GM19239 (cell line): ENCODE data around the gene CLDN25.
"Not testable (repeated sequence)": the region's sequence is repeated elsewhere in the genome, so short reads cannot be mapped to it uniquely, and the experiment has no call there.

ENCODE experiments used
- DNase-seq: peaks from one replicate; pipeline ENCODE4 v3.0.0; 2011; ENCODE audit warnings: low spot score; ENCODE audit not compliant: insufficient read length
- FAIRE-seq: peaks from 2 replicates; lab custom pipeline; 2011; peaks lifted over from hg19 to GRCh38; lab: Jason Lieb, UNC

The CLDN25 gene

DNA sequence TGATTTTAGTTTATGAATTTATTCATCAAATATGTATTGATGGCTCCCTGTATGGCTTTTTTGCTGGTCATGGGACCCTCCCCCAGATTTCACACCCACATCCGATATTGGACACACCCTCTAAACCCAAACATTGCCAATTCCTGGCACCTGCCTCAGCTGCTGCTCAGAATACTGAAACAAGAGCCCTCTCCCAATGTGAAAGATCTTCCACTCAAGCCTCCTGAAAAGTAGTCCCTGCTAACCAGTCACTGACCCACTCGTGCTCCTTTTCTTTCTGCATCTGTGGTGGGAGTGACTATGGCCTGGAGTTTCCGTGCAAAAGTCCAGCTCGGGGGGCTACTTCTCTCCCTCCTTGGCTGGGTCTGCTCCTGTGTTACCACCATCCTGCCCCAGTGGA, at the start of gene CLDN25:
CLDN25 (plus strand) TSS at position 301 of the 400 bp plus-strand sequence; CDS start at position 301, 0 bp downstream.
- FAIRE-seq (no peak), DNase-seq (no peak)

DNA sequence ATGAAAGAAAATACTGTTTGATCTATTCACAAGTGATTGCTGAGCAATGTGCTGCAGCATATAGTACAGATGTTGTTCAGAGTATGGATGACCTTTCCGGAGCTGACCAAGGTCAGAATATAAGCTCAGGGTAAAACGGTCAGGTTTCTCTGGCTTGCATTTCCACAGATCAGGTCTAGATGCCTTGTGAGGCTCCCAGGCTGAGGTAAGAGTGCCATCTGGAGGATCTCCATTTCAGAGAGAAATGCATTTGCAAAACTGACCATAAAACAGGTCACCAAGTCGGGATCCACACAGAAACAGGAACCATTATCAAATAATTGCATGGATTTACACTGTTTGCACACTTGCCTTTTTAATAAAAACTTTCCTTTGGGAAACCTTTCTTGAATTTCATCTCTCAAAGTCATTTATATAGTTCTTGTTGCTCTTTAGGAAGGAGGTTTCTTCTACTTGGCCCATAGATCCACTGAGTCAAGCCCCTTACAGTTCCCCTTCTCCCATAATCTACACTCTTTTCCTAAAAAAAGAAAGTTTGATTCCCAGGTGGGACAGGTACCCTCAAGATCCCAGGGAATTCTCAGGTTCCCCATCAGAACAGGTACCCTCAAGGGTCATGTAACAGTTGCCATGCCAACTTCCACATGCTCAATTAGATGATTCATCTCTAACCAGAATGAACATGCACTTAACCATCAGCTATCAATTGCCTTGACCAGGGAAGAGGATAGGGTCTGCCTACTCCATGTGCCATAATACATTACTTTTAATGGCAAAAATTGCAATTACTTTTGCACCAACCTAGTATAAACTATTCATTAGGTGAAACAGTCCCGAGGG, 48.5 kb upstream of the CLDN25 start:
- DNase-seq = no peak
- no peak for FAIRE-seq

DNA sequence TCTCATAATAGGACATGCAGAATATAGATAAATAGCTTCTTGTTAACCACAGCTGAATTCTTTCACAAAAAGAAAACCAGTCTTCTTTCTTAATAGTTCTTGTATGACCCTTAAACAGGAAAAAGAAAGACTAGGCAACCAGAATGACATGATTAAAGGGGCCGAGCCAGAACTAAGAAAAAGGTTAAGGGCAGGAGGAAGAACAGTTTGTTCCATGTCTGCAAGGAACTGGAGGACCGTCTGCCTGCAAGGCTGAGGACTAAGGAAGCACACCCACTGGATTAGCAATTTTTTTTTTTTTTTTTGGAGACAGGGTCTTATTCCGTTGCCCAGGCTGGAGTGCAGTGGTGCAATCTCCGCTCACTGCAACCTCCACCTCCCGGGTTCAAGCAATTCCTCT, 47.5 kb upstream of the CLDN25 start:
- FAIRE-seq (no peak), DNase-seq (no peak)

DNA sequence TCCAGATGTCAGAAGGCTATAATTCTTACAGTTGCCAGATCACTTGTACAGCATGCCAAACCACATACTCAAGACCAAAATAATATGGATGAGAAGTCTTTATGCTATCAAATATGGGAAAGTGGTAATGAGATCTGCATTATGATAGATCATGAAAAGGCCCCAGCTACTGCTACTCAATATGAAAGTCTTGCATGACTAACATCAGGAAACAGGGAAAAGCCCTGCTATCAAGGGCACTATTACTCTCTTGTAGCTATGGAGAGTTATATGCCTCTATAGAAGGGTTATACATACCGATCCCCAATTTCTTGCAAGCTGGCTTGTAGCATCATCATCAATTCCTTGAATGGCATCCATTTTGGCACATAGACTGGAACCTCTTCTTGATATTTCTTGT, 43.3 kb upstream of the CLDN25 start:
- DNase-seq = no peak
- no peak for FAIRE-seq

DNA sequence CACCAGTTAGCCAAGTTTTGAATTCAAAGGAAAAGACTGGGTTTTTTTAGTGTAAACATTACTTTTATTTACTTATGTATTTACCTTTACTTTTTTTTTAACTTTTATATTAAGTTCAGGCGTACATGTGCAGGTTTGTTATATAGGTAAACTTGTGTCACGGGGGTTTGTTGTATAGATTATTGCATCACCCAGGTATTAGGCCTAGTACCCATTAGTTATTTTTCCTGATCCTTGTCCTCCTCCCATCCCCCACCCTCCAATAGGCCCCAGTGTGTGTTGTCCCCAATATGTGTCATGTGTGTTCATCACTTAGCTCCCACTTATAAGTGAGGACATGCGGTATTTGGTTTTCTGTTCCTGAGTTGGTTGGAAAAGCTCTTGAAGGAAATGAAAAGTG, 26.7 kb upstream of the CLDN25 start:
- DNase-seq = no peak
- no peak for FAIRE-seq

DNA sequence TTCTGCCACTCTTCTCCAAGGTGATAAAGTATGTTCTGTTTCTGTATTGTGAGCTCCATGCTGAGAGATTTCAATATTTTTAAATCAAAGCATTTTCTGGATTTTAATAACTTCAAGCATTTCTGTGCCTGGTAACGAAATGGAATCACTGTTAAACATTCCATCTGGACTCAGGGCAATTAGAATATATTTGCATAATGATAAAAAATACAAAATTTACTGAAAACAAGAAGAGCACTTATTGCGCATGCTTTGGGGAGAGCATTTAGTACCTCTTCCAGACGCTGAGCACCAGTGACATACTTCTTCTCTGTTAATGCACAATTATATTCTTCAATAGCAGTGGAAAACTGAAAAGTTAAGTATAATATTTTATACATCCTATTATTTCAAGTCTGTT, 19.4 kb upstream of the CLDN25 start:
- FAIRE-seq = no peak
- no peak for DNase-seq

DNA sequence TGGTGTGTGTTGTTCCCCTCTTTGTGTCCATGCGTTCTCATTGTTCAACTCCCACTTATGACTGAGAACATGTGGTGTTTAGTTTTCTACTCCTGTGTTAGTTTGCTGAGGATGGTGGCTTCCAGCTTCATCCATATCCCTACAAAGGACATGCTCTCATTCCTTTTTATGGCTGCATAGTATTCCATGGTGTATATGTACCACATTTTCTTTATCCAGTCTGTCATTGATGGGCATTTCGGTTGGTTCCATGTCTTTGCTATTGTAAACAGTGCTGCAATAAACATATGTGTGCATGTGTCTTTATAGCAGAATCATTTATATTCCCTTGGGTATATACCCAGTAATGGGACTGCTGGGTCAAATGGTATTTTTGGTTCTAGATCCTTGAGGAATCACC, 16.6 kb upstream of the CLDN25 start:
- not testable (repeated sequence) for FAIRE-seq, DNase-seq

DNA sequence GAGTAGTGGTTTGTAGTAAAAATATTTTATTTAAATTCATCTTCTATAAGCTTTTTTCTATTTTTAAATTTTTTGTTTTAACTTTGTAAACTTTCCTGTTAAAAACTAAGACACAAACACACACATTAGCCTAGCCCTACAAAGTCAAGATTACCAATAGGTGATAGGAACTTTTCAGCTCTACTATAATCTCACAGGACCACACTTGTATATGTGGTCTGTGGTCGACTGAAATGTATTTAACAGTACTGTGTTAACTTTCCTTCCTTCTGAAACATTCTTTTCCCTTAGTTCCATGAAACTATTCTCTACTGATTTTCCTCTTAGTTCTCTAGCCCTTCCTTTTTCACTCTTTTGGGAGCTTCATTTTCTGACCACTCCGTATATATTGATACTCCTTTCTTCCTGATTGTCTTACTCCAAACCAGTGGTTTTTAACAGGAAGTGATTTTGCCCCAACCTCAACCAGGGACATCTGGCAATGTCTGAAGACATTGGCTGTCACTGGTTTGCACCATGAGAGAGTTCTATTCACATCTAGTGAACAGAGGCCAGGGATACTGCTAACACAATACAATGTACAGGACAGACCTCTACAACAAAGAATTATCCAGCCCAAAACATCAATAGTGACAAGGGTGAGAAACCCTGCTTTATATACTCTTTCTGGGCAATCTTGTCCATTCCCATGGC, 14.9 kb upstream of the CLDN25 start:
- DNase-seq (no peak), FAIRE-seq (no peak)

DNA sequence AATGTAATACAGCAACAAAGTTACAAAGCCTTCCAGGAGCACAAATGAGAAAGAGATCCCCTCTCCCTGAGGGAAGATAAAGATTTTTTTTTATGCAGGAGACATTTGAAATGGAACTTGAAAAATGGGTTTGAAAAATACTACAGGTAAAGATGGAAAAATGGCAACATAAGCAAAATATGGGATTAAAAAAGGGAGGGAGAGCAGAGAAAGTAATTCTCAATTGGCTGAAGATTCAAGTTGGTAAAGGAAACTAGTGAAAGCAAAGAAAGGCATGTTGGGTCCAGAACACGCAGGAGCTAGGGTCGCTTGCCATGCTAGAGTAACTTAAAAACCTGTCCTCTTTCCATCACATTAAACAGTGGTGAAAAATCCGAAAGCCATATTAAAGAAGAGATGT, 7.6 kb upstream of the CLDN25 start:
- no peak for DNase-seq
- FAIRE-seq = no peak

DNA sequence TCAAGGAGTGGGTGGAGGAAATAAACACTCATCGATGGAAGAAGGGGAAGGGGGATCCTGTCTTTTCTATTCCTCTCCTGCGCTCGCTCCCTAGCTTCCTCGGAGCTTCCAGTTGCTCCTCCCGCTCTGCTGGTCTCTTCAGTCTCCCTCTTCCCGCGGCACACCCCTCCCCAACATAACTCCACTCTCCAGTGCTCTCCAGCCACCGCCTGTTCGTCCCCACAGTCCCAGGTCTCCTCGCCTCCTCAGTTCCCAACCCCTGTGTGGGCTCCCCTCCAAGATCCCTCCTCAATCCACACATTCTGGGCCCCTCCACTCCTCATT, 6.5 kb upstream of the CLDN25 start:
- DNase-seq (no peak), FAIRE-seq (no peak)

DNA sequence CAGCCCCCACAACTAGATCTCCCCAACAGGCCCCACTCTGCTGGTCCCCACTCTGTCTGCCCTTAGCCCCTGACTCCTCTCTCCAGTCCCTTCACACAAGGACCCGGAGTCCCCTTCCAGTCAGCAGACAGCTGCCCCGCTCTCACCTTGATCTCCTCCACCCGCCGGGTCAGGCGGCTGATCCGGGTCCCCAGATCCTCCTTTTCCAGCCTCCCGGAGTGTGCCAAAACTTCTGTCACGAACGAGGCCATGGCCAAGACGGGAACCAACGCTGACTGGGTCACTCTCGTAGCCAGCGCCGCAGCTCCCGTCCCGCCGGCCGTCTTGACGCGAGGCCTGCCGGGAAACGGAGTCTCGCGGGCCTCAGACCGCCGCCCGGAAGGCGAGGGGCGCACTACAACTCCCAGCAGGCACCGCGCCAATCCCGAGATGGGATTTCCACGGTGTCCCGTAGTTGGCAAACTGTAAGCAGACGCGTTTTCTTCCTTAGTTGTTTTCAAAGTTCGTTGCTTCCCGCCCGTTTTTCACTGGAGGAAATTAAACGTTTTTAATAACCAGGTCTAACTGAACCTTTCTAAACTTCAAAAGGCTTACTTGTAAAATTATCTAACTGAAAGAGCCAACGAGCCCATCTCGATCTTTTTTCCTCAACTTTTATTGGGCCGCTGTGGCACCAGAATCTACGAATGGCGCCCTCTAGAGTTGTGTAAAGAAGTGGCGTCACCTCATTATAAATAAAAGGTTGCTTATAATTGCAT, 6.0 kb upstream of the CLDN25 start, which contains the start of gene ZW10:
ZW10 (minus strand) TSS at position 277 of the 758 bp plus-strand sequence; CDS start at position 251, 26 bp downstream.
- peak; percentile 97 for FAIRE-seq
- peak; percentile 69 for DNase-seq

DNA sequence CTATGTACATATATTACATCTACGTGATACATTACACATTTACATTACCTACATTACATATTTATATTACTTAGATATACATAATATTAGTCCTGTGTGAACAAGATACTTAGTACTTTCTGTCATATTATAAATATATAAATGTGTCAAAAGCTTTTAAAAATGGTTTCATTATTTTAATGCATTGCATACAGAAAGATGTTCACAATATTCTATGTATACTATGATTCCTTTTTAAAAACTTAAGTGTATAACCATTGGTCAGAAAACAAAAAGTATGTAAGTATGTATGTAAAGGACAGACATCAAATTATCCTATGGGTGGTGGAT, 5.5 kb upstream of the CLDN25 start:
- DNase-seq (no peak), FAIRE-seq (no peak)

DNA sequence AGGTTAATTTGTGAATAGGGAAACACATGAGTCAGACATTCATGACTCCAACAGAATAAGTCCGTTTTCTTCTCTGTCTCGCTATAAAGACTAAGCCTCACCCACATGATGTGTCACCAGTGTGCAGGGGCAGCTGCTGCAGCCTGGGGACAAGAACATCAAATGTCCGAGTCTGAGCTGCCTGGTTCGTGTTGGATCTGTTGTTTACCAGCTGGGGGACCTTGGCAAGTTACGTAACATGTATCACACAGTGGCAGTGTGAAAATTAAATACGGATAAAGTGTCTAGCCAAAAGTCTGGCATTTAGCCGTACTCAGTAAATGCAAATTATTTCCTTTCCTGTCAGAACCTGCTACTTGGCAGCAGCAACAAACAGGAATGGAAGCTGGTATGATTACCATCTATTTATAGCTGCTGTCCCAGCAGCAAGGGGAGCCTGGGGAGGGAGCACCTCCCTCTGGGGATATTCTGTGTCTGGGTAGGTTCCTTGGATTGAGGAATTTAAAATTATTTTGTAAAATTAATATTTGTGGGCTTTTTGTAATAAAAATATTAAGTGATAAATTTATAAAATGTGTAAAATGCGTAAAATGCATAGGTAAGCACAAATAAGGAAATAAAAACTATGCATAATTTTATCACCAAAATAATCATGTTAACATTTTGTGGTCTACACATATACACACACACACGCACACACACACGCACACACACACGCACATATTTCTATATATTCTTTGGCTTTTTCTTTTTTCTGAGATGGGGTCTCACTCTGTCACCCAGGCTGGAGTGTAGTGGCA, 1.3 kb upstream of the CLDN25 start:
- no peak for DNase-seq
- no peak for FAIRE-seq

DNA sequence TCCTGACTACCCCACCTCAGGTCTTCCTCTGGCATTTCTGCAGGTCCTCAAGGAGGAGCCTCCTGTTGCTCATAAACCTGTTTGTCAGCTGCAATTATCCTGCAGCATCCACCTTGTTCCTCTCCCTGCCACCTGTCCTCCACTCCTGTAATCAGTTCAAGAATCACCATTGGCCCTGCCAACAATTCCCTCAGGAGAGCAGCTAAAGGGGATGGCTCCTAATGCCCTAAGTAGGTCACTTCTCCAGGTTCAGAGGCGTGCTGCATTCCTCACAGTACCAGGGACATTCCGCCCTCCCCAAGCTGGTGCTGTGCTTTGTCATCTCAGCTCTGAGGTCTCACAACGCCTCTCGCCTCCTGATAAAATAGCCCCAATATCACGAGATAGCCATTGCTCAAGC, 2.1 kb downstream of the CLDN25 start:
- FAIRE-seq (no peak), DNase-seq (no peak)

DNA sequence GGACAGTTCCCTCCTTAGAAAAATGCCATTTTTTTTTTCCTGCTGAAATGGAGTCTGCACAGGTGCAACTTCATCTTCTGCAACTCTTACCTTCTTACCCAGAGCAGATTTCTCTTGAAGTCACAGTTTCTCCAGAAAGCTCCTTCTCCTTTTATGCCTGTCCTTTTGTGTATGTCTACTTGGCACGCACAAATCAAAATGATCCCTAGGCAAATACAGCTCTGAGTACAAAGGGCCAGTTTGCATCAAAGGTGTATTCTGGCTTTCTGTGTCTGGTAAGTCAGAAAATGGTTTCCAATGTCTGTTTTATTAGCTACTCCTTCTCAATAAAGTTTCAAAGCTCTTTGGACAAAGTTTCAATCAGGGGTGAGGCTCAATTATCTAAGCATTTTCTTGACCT, 2.5 kb downstream of the CLDN25 start:
- no peak for FAIRE-seq

DNA sequence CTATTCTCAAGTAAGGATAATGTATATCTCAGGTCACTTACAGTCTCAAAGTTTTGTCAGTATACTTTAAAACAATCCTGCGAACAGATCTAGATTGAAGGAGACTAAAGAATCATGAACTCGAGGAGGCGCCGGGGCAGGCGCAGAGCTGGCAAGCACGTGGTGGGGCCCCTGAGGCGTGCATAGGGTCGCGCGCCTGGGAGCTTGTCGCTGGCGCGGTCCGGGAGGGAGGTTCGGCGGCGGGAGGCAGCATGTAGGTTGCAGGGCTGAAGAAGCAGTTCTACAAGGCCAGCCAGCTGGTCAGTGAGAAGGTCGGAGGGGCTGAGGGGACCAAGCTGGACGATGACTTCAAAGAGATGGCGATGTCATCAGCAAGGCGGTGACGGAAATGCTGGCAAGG, 9.4 kb downstream of the CLDN25 start:
- not testable (repeated sequence) for FAIRE-seq, DNase-seq

More for the DNA sequence above, 2.5 kb downstream of the CLDN25 start:
- no peak for DNase-seq

DNA sequence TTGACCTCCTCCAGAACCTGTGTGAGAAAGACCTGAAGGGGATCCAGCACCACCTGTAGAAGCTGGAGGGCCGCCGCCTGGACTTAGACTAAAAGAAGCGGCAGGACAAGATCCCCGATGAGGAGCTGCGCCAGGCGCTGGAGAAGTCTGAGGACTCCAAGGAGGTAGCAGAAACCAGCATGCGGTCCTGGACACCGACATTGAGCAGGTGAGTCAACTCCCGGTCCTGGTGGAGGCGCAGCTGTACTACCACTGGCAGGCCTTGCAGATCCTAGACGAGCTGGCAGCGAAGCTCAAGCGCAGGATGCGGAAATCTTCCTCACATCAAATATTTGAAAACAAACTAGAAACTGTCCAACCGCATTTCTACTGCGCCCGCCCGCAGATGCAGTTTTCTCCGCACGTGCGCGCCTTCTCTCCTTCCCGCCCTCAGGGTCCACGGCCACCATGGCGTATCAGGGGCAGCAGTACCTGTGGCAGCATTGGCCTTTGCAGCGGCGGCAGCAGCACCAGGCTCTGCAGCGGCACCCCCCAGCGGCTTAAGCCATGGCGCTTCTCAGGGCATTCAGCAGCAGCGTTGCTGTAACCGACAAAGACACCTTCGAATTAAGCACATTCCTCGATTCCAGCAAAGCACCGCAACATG, 10.2 kb downstream of the CLDN25 start:
- FAIRE-seq (peak; percentile 14), DNase-seq (no peak)

DNA sequence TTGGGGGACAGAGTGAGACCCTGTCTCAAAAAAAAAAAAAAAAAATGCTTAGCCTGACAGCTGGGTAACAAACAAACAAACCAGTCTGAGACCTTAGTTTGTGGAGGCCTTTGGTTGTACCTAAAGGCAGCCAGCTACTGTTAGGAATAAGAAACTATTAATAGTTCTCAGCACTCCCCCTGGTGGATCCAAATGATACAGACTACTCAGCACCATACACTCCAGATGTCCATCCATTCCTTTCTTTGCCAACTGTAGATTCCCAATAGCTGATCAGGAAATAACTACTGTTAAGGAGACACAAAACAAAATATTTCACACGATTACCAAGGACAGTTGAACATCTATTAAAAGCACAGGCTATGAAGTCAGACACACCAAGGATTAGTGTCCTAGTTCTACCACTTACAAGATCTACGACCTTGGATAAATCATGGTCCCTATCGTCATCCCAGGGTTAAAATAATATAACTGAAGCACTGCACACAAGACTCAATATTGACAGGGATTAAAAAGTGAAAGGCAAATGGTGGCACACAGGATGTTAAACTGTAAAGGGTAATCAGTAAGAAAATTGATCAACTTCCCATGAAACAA, 17.2 kb downstream of the CLDN25 start:
- DNase-seq (peak; percentile 21), FAIRE-seq (no peak)

DNA sequence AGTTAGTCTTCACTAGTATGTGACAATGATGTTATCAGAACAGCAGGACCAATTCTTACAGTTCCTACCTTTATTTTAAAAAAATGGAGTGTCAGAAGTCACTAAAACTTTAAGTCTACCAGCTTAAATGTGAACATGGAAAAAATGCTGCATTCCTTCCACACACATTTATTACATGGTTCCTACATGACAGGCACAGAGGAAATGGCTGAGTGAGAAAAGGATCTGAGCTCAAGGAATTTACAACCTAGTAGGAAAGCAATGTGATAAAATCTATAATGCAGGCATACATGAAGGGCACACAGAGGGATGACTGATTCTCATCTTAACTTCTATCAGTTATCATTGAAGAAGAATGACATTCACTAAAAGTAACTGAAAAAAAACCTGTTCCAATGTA, 23.0 kb downstream of the CLDN25 start:
- DNase-seq = no peak

More for the DNA sequence above, 23.0 kb downstream of the CLDN25 start:
- no peak for FAIRE-seq
